Measurements from ENCODE around the gene RASGRF2. TPM values are rescaled to one million over a fixed set of nuclear protein-coding genes. Genes with fewer than 3 reads are reported as not detected.

The RASGRF2 gene
- total RNA-seq, 2 experiments from 2014 or later = 0.06 to 0.13 TPM

- no peaks in the 10 kb centered on the region for H3K36me3 ChIP-seq (ENCODE audit: insufficient read depth, low read length)
- no peak overlapping the region for H3K4me2 ChIP-seq (ENCODE audit: low read length)
- no peak overlapping the region for H3K27ac ChIP-seq (ENCODE audit: low read depth, low read length, poor library complexity, severe bottlenecking)
- intact Hi-C loops (cut with micrococcal nuclease; ENCODE audit: unreplicated experiment) = no loop called here
- no peaks in the 10 kb centered on the region for H3K9me2 ChIP-seq (ENCODE audit: insufficient read depth, low read length)
- no peaks in the 10 kb centered on the region for H3K4me1 ChIP-seq (ENCODE audit: insufficient read depth, low read length, poor library complexity, severe bottlenecking)
- no peaks in the 10 kb centered on the region for H3K9me3 ChIP-seq (ENCODE audit: low read length)
- no peak overlapping the region for H3K4me3 ChIP-seq (ENCODE audit: low read depth, low read length, poor library complexity, severe bottlenecking)
- BruUV-seq (replicated peaks) = no TSS peak
- DNase-seq (ENCODE audit: low spot score) = no peak
- TF ChIP-seq, protein P1, sequence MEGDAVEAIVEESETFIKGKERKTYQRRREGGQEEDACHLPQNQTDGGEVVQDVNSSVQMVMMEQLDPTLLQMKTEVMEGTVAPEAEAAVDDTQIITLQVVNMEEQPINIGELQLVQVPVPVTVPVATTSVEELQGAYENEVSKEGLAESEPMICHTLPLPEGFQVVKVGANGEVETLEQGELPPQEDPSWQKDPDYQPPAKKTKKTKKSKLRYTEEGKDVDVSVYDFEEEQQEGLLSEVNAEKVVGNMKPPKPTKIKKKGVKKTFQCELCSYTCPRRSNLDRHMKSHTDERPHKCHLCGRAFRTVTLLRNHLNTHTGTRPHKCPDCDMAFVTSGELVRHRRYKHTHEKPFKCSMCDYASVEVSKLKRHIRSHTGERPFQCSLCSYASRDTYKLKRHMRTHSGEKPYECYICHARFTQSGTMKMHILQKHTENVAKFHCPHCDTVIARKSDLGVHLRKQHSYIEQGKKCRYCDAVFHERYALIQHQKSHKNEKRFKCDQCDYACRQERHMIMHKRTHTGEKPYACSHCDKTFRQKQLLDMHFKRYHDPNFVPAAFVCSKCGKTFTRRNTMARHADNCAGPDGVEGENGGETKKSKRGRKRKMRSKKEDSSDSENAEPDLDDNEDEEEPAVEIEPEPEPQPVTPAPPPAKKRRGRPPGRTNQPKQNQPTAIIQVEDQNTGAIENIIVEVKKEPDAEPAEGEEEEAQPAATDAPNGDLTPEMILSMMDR (conservative IDR thresholded peaks at IDR 0.05; ENCODE audit: low read length) = no peak
- no peak for TF ChIP-seq EZH2phosphoT487 (IDR thresholded peaks at IDR 0.05; ENCODE audit: borderline replicate concordance, low read depth, low read length)
- H4K20me1 ChIP-seq (ENCODE audit: insufficient read depth, low read length) = no peaks in the 10 kb centered on the region
- no peaks in the 10 kb centered on the region for H3K79me2 ChIP-seq (ENCODE audit: insufficient read depth, low read depth, low read length)
- ChIA-PET POLR2A (no interaction called here), CTCF (ENCODE audit: unreplicated experiment) (no interaction called here)
- no peak overlapping the region for H2AFZ ChIP-seq (ENCODE audit: low read length)
Observed at GRCh38 chr5:81241001-81241400, 280.8 kb downstream of the RASGRF2 start.

GRCh38 chr5:81241961-81242648, 281.9 kb downstream of the RASGRF2 start:
- Histone ChIP-seq H2AFZ (ENCODE audit: low read length) (no peak overlapping the region), H4K20me1 (ENCODE audit: insufficient read depth, low read length) (no peaks in the 10 kb centered on the region), H3K4me1 (ENCODE audit: insufficient read depth, low read length, poor library complexity, severe bottlenecking) (no peaks in the 10 kb centered on the region), H3K36me3 (ENCODE audit: insufficient read depth, low read length) (no peaks in the 10 kb centered on the region), H3K9me3 (ENCODE audit: low read length) (no peaks in the 10 kb centered on the region), H3K27ac (ENCODE audit: low read depth, low read length, poor library complexity, severe bottlenecking) (no peak overlapping the region), H3K79me2 (ENCODE audit: insufficient read depth, low read depth, low read length) (no peaks in the 10 kb centered on the region), H3K9me2 (ENCODE audit: insufficient read depth, low read length) (no peaks in the 10 kb centered on the region), H3K4me2 (ENCODE audit: low read length) (no peak overlapping the region), H3K4me3 (ENCODE audit: low read depth, low read length, poor library complexity, severe bottlenecking) (no peak overlapping the region)
- intact Hi-C loops (cut with micrococcal nuclease; ENCODE audit: unreplicated experiment) = no loop called here
- no peak for DNase-seq (ENCODE audit: low spot score)
- POLR2A ChIA-PET = no interaction called here
- TF ChIP-seq, protein P1 (conservative IDR thresholded peaks at IDR 0.05; ENCODE audit: low read length) = no peak
- no peak for TF ChIP-seq EZH2phosphoT487 (IDR thresholded peaks at IDR 0.05; ENCODE audit: borderline replicate concordance, low read depth, low read length)
- CTCF ChIA-PET (ENCODE audit: unreplicated experiment) = no interaction called here
- BruUV-seq (replicated peaks) = no TSS peak

GRCh38 chr5:81242906-81243436, 282.8 kb downstream of the RASGRF2 start:
- no peaks in the 10 kb centered on the region for H4K20me1 ChIP-seq (ENCODE audit: insufficient read depth, low read length)
- DNase-seq (ENCODE audit: low spot score) = no peak
- H3K4me1 ChIP-seq (ENCODE audit: insufficient read depth, low read length, poor library complexity, severe bottlenecking) = no peaks in the 10 kb centered on the region
- H3K4me3 ChIP-seq (ENCODE audit: low read depth, low read length, poor library complexity, severe bottlenecking) = no peak overlapping the region
- no peaks in the 10 kb centered on the region for H3K36me3 ChIP-seq (ENCODE audit: insufficient read depth, low read length)
- no peak overlapping the region for H3K27ac ChIP-seq (ENCODE audit: low read depth, low read length, poor library complexity, severe bottlenecking)
- H2AFZ ChIP-seq (ENCODE audit: low read length) = no peak overlapping the region
- no peak overlapping the region for H3K4me2 ChIP-seq (ENCODE audit: low read length)
- no peaks in the 10 kb centered on the region for H3K9me3 ChIP-seq (ENCODE audit: low read length)
- TF ChIP-seq EZH2phosphoT487 (IDR thresholded peaks at IDR 0.05; ENCODE audit: borderline replicate concordance, low read depth, low read length) = no peak
- TF ChIP-seq, protein P1 (conservative IDR thresholded peaks at IDR 0.05; ENCODE audit: low read length) = no peak
- ChIA-PET POLR2A (no interaction called here), CTCF (ENCODE audit: unreplicated experiment) (no interaction called here)
- intact Hi-C loops (cut with micrococcal nuclease; ENCODE audit: unreplicated experiment) = no loop called here
- H3K9me2 ChIP-seq (ENCODE audit: insufficient read depth, low read length) = no peaks in the 10 kb centered on the region
- no TSS peak for BruUV-seq (replicated peaks)
- H3K79me2 ChIP-seq (ENCODE audit: insufficient read depth, low read depth, low read length) = no peaks in the 10 kb centered on the region
